ENCODE results near the gene MFAP4.

DNA sequence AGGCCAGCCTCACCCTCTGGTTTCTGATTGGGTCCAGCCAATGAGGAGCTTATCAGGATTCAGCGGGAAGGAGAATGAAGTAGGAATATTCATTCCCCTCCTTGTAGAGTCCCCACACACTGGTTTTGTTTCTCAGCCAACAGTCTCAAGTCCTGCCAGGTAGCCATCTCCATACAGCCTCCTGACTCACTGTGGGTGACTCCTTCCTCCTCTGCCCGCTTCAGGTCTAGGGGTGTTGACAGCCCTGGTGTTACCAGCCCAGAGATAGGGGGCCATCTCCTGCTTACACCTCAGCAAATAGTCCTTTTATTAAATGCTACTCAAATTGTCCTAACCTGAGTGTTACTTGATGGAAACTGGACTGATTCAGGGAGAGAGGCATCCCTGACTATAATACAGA, 4.0 kb upstream of the MFAP4 start:
- TF ChIP-seq CTCF (IDR thresholded peaks at IDR 0.05) (no peak), POLR2A (IDR thresholded peaks at IDR 0.05) (no peak)
